Tibial artery (tissue), 4 donors: ENCODE data around the gene SSX2IP.

Source experiments
- DNase-seq, 2 donors: peaks; one replicate each; pipeline ENCODE4 v3.0.0-alpha.2; 2019
- H3K27ac ChIP-seq, 2 donors: fragments of 200-600 bp; sonication (generic) in 1 of 2; 1 replicate in 1 of 2; 2 replicates in 1 of 2; pipeline ENCODE4 v1.5.1; 2018 to 2019; ENCODE audit warnings: mild to moderate bottlenecking in 1 of 2
- H3K27me3 ChIP-seq, 2 donors: fragments of 200-600 bp; sonication (generic) in 1 of 2; one replicate each; pipeline versions ENCODE4 v1.5.1 to v1.6.0; 2016 to 2019
- H3K36me3 ChIP-seq, 3 donors: fragments of 200-600 bp; sonication (generic) in 2 of 3; one replicate each; pipeline ENCODE4 v1.5.1; 2016 to 2019; ENCODE audit warnings: mild to moderate bottlenecking in 2 of 3
- H3K4me1 ChIP-seq, 4 donors: fragments of 200-600 bp; sonication (generic) in 2 of 4; 1 replicate in 3 of 4; 2 replicates in 1 of 4; pipeline ENCODE4 v1.5.1; 2016 to 2019
- H3K4me3 ChIP-seq, 2 donors: fragments of 200-600 bp; sonication (generic) in 1 of 2; 1 replicate in 1 of 2; 2 replicates in 1 of 2; pipeline ENCODE4 v1.5.1; 2018 to 2019; ENCODE audit warnings: mild to moderate bottlenecking in 2 of 2
- H3K9me3 ChIP-seq, 3 donors: fragments of 200-600 bp; sonication (generic) in 1 of 3; one replicate each; pipeline ENCODE4 v1.5.1; 2016 to 2019
- CTCF ChIP-seq, 2 experiments: fragments of 200-600 bp in 1 of 2; fragments of 450-650 bp in 1 of 2; IDR thresholded peaks; one replicate each; pipeline ENCODE4 v1.5.1; 2017 to 2019; ENCODE audit warnings: antibody characterized with exemption in 2 of 2, mild to moderate bottlenecking in 1 of 2, moderate library complexity in 1 of 2
- intact Hi-C: fragments of 100-400 bp; cut with DNase I; formaldehyde crosslinking; loops from one replicate; pipeline ENCODE4 v1.15.0; 2023; ENCODE audit warnings: low total_unique reads

Gene SSX2IP

GRCh38 chr1:84611796-84612195 is 78.5 kb downstream of the SSX2IP start:
- DNase-seq = no peak
- H3K36me3 ChIP-seq = no peaks in the 10 kb centered on the region
- peaks cover 0 to 7% (median 0%) of the 10 kb centered on the region in 3 donors for H3K9me3 ChIP-seq
- no peak for TF ChIP-seq CTCF (IDR thresholded peaks at IDR 0.05)
- H3K27ac ChIP-seq = no peak overlapping the region
- intact Hi-C loops = no loop called here
- H3K27me3 ChIP-seq = no peaks in the 10 kb centered on the region
- no peaks in the 10 kb centered on the region for H3K4me1 ChIP-seq
- H3K4me3 ChIP-seq = no peak overlapping the region

GRCh38 chr1:84611091-84611490 is 79.2 kb downstream of the SSX2IP start:
- no peak for DNase-seq
- Histone ChIP-seq H3K27ac (no peak overlapping the region), H3K9me3 (peaks cover 0 to 7% (median 0%) of the 10 kb centered on the region in 3 donors), H3K4me3 (no peak overlapping the region), H3K4me1 (no peaks in the 10 kb centered on the region), H3K36me3 (no peaks in the 10 kb centered on the region), H3K27me3 (no peaks in the 10 kb centered on the region)
- intact Hi-C loops = no loop called here
- TF ChIP-seq CTCF (IDR thresholded peaks at IDR 0.05) = no peak

DNA sequence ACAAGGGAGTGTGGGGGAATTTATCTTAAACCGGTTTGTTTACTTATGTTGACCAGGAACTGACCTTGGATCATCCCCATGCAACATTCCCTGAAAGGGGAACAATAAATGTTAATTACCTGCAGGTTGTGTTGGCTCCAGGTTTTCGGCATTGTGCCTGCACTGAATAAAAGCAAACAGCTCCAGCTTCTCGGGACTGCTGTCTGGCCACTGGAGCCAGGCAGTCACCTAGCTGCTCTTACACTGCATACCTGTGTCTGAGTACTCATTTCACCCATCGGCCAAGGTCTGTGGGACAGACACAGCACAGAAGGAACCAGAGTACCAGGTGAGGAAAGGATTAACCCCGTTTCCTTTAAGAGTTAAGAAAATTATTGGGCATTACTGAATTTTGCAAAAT is 83.3 kb downstream of the SSX2IP start:
- no peaks in the 10 kb centered on the region for H3K27me3 ChIP-seq
- intact Hi-C loops = loop anchor here (5.0 to 10.0 kb wide), 3 partner anchors 102 to 462 kb away; partner anchors contain the start of genes GNG5, PRKACB and SPATA1
- H3K4me3 ChIP-seq = no peak overlapping the region
- peaks cover 0 to 9% (median 6%) of the 10 kb centered on the region in 4 donors for H3K4me1 ChIP-seq
- H3K36me3 ChIP-seq = no peaks in the 10 kb centered on the region
- no peak for DNase-seq
- H3K9me3 ChIP-seq = no peaks in the 10 kb centered on the region
- no peak for TF ChIP-seq CTCF (IDR thresholded peaks at IDR 0.05)
- no peak overlapping the region for H3K27ac ChIP-seq

GRCh38 chr1:84605157-84605556 is 85.1 kb downstream of the SSX2IP start:
- intact Hi-C loops = loop anchor here (5.0 to 10.0 kb wide), 3 partner anchors 100 to 460 kb away; partner anchors contain the start of genes GNG5, PRKACB and SPATA1
- Histone ChIP-seq H3K9me3 (no peaks in the 10 kb centered on the region), H3K4me3 (no peak overlapping the region), H3K4me1 (peaks cover 0 to 19% (median 9%) of the 10 kb centered on the region in 4 donors), H3K27me3 (no peaks in the 10 kb centered on the region), H3K36me3 (no peaks in the 10 kb centered on the region), H3K27ac (peak overlapping the region; percentile 68 to 72)
- DNase-seq = no peak
- no peak for TF ChIP-seq CTCF (IDR thresholded peaks at IDR 0.05)

DNA sequence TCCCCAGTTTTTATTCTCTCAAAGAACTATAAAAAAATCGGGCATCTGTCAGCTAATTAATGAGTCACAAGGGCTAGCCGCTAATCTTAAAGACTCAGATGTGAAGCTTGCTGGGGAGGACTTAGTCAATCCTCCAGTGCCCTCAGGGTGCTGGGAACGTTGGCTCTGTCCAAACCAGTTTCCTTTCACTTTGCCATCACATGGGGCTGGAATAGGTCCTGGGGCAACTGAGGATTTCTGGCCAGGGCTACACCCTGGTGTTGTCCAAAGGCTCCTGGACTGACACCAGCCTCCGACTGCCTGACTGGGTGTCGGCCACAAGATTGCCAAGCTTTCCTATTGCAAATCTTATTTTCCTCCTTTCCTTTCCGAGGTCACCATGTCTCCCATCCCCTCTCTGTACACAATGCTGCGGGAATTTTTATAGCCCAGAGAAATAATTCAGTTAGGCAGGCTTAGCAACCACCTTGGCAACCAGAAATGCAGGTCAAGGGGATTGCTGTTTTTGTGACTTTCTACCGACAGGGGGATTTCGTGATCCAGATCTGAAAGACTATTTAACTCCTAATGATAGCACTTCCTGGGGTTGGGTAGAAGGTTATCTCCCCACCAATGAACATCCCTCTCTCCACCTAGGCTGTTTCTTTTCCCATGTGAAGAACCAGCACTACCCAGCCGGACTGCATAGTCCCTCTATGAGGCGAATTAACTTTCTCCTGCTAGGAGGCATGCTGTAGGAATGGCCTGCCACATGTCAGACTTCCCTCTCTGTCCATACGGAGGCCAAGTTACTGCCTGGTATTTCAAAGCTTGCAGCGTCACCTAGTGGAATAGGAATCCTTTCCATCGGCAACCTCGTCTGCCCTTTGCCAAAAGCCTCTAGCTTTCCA is 86.1 kb downstream of the SSX2IP start:
- peak; percentile 83 to 88 for TF ChIP-seq CTCF (IDR thresholded peaks at IDR 0.05)
- intact Hi-C loops = loop anchor here (10.0 kb wide), 2 partner anchors 99 to 459 kb away; partner anchors contain the start of genes GNG5, PRKACB and SPATA1
- Histone ChIP-seq H3K27me3 (no peaks in the 10 kb centered on the region), H3K9me3 (no peaks in the 10 kb centered on the region), H3K27ac (peak overlapping the region; percentile 68 to 72), H3K36me3 (no peaks in the 10 kb centered on the region), H3K4me3 (peak overlapping the region; percentile 40 to 48), H3K4me1 (peaks cover 0 to 29% (median 16%) of the 10 kb centered on the region in 4 donors)
- DNase-seq = peak; percentile 57 to 86
